HUDEP-2 (cell line): Measurements from ENCODE around the gene AADAC.
"Not testable (repeated sequence)": the region's sequence is repeated elsewhere in the genome, so short reads cannot be mapped to it uniquely, and the experiment has no call there.

Experiments
- DNase-seq, 76 experiments: peaks; one replicate each; lab custom pipeline; 2025; ENCODE audit not compliant: unreplicated experiment in 76 of 76; lab: John Stamatoyannopoulos, UW

AADAC gene, protein sequence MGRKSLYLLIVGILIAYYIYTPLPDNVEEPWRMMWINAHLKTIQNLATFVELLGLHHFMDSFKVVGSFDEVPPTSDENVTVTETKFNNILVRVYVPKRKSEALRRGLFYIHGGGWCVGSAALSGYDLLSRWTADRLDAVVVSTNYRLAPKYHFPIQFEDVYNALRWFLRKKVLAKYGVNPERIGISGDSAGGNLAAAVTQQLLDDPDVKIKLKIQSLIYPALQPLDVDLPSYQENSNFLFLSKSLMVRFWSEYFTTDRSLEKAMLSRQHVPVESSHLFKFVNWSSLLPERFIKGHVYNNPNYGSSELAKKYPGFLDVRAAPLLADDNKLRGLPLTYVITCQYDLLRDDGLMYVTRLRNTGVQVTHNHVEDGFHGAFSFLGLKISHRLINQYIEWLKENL

DNA sequence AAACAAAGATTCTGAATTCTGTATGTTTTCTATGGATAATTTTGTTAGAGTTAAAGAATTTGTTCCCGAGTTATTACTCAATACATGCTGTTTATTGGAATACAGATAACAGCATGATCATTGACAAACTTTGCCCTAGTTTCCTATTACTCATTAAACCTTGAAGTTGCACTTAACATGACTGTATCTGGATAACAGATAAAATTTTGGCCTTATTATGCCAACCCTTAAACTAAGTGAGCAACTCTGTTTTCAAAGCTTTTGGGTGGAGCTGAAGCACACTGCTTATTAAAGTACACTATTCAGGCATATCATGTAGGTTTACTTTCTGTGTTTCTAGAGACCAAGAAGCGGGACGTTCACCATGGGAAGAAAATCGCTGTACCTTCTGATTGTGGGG, at the start of gene AADAC:
Gene AADAC, plus strand, starts transcription at position 318 of the 400 bp plus-strand sequence. Its CDS starts 47 bp downstream, at position 365.
- DNase-seq = no peak

DNA sequence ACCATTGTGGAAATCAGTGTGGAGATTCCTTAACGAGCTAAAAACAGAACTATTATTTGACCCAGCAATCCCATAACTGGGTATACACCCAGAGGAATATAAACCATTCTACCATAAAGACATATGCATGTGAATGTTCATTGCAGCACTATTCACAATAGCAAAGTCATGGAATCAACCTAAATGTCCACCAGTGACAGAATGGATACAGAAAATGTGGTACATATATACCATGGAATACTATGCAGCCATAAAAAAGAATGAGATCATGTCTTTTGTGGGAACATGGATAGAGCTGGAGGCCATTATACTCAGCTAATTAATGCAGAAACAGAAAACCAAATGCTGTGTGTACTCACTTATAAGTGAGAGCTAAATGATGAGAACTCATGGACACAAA, 49.2 kb upstream of the AADAC start:
- DNase-seq = not testable (repeated sequence)

DNA sequence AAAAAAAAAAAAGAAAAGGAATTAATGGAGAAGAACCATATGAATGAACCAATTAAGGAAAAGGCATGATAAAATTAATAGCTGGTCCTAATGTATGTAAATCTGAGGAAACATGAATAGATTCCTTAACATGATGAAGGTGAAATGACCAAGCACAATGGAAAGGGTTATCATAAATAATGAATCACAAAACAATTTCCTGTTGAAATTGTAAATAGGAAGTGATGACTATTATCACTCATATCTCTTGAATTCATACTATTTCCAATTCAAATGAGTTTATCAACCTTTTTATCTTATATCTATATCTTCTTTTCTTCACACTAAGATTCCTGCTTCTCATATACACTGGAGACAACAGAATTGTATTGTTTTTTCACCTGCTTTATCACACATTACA, 48.2 kb upstream of the AADAC start:
- no peak for DNase-seq

DNA sequence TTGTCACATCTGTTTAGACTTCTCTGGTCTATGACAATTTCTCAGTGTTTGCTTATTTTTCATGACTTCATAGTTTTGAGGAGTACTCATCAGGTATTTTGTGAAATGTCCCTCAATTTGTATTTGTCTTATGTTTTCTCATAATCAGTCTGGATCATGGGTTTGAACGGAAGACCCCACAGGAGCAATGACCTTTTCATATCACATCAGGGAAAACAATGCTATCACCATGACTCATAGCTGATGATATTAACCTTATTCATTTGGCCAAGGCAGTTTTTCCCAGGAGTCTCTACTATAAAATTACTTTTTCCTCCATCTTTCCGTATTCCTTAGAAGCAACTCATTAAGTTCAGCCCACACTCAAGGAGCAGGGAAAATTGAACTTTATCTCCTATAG, 47.5 kb upstream of the AADAC start:
- no peak for DNase-seq

DNA sequence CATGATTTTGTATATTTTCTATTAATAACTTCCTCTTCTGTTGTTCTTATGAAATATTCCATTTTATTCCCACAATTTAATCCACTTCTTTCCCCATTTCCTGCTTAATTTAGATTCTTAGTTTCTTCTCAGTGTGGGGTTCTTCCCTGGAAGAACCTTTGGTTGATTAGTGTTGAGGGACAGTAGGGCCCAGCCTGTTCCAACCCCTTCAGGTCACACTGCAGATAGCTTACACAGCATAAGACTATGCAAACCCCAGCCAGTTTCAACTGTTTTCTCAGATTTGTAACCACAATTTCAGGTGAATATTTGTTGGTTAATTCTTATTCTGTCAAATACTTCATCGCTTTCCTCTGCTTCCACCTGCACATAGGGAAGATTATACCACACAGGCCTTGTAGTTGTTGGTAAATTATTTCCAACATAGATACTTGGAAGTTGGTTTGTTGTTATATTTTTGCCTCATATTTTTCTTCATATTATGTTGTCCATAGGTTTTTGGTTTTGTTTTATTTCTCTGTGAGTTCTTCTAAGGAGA, 45.5 kb upstream of the AADAC start:
- DNase-seq = no peak

DNA sequence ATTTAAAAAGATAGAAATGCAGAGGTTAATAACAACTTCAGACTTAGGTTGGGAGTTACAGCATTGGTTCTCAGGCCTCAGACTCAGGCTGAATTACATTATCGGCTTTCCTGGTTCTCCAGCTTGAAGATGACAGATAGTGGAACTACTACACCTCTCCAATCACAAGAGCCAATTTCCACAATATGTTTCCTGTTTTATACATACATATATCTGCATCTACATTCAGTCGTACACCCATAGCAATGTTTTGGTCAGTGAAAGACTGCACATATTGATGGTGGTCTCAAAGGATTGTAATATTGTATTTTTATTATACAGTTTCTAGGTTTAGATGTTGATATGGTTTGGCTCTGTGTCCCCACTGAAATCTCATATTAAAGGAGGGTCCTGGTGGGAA, 44.7 kb upstream of the AADAC start:
- DNase-seq = no peak

DNA sequence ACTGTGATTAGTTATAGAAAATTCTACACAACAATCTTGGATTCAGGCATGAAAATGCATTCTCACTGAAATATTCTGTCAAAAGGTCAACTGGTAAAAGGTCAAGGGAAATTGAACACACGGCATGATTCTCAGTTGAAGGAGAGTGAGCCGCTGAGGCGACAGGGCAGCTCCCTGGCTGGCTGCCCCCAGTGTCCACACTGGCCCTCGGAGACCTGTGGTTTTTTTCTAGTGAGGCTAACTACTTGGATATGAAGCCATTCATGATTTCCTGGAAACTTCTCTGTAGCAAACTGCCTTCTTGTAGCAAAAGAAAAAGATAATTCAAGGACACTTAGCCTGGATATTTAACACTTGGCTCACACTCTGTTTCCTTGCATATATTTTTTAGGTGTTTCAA, 43.0 kb upstream of the AADAC start:
- DNase-seq = no peak

DNA sequence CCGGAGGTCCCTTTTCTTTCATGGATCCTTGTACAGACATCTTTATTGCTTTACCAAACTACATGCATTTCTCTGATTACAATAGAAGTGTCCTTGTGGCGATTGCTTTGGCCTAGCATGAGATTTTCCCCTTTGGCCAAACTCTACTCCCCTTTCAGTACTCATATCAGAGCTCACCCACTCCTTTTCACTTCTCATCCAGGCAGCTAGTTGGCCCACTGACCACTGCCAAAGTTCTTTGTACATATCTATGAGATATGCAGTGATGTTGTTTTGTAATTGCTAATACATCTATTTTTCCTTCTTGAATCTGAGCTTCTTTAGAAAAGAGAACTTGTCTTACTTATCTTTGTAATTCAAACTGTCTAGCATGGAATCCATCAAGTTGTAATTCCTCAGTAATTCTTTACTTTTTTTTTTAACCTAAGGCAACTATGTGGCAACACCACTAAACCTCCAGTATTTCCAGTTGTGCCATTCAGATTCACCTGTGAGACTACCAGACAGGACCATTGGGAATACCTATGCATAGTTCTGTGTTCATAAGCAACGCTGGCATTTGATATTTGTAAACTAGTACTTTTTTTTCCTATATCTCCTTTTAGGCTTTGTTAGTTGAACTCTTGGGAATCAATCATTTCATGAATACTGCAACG, 41.0 kb upstream of the AADAC start:
- DNase-seq = no peak

DNA sequence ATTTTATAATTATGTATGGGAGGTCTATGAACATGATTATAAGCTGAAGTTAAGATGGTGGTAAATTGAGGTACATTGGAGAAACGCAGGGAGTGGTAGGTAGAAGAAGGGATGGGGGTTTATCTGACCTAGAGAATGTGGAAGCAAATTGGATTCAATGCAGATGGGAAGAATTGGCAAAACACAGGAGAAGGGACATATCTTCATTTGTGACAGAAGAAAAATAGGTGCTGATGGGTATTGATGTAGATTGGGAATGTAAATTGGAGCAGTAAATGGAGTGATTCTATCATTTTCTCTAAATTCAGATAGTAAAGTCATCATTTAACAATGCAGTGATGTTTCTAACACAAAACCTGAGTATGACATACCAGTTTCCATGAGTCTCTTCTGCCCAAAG, 39.7 kb upstream of the AADAC start:
- DNase-seq = no peak

DNA sequence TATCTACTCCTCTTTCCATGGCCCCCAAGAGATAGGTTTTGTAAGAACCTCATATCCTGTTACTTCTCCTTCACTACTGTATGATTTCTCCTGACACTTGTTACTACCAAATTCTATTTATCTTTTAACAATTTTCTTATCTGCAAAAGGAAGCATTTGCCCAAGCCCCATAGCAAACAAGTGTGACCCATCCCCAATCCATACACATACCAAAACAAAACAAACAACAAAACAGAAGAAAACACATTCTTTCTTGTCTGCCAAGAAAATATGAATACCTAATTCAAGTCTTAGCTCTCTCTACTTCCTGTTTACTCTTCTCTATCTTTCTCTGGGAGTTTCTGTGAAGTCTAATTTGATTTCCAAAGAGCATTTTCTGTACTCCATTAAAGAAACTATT, 39.0 kb upstream of the AADAC start:
- no peak for DNase-seq

DNA sequence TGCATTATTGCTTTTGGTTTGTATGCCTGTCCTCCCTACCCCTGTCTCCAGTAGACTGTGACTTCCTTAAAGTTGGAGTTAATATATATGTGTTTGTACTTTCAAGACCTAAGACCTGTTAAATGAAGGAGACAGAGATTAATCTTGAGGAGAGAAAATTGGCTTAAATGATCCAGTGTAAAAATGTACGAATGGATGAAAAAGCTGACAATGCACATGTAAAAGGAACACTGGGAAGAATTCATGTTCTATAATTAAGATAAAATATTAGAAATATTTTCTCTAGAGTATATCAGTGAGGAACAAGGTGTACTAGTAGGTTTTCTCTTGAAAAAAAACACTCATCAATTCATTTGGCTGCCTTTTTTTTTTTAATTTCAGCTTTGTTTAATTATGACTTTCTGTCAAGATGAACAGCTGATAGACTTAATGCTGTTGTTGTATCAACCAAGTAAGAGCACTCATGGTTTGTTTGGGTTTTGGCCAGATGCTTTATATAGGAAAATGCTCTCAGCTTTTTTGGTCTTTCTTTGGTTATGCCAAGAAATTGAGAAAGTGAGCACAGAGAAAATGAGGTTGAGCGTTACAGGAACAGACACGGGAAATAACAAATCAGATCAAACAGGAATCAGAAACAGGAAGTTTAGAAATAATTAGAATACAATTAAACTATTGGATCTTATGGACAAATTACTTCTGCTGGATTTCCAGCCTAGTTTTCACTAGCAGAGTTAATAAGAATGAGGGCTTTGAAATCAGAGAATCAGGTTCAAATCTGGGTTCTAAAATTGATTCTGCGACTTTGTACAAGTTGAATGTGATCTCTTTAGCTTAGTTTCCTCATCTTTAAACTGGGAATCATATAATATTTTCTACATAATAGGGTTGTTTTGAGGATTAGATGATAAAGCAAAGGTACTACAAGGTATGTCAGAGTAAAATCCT, 38.3 kb upstream of the AADAC start:
- no peak for DNase-seq

DNA sequence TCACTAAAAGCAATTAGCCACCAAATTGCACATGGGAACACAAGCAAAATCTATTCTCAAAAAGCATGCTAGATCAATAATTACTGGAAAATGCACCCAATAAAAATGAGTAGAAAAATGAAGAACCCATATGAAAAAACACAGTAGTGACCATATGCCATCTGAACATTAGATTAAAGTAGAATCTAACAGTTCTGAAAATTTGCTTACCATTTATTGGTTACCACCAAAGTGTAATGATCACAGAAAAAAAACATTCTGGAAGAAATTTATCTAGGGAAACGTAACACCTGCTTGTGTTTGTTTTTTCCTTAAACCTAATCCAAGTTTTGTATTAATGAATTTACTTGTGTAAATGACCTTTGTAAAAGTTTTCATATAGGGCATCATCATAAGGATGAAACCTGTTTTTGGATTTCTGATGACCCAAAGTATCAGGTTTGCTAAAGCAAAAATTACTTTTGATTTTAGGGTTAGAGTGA, 37.6 kb upstream of the AADAC start:
- no peak for DNase-seq

DNA sequence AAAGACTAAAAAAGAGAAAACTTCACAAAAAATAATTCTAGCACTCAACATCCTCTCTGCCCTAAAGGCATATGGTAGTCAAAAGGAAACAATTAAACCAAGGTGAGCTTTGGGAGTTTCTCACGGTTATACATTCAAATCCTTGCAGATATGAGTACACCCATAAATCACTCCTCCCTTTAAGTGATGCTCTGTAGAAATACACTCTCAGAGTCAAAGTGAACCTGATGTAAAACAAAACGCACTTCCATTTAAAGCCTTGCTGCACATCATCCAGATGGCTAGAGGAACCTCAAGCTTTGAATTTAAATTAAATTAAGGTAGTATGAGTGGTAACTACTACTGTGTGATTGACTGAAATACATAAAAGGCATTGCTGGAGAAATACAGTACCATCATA, 36.0 kb upstream of the AADAC start:
- no peak for DNase-seq

DNA sequence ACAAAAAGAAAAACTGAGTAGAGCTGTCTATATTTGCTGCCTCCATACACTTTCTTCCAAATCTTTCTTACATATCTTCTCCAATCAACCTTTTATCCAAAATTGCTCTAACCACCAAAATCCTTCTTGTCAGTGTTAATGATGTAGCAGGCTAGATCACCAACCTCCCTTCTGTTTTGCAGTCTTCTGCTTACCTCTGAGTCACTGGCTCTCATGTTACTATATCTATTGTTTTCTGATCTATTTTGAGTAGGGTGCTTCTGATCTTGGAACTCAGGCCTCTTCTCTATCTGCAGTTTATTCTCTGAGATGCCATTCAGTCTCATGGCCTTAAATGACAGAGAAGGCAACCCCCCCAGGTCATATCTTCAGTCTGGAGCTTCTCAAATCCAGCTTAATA, 26.3 kb upstream of the AADAC start:
- DNase-seq = no peak

DNA sequence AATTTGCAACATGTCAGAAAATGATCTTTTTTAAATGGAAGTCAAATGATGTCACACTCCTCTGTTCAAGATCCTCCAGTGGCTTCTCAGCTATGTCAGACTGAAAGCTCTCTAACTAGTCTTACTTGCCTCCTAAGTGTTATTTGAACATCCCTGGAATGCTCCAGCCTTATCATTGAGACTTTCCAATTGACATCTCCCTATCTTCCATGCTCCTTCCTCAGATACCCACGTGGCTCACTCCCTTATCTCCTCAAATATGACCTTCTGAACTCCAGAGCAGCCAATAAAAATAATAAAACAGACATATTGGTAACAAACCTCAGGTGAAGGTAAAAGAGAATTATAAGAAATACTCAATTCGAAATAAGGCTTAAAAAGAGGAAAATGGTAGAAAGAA, 25.5 kb upstream of the AADAC start:
- no peak for DNase-seq

DNA sequence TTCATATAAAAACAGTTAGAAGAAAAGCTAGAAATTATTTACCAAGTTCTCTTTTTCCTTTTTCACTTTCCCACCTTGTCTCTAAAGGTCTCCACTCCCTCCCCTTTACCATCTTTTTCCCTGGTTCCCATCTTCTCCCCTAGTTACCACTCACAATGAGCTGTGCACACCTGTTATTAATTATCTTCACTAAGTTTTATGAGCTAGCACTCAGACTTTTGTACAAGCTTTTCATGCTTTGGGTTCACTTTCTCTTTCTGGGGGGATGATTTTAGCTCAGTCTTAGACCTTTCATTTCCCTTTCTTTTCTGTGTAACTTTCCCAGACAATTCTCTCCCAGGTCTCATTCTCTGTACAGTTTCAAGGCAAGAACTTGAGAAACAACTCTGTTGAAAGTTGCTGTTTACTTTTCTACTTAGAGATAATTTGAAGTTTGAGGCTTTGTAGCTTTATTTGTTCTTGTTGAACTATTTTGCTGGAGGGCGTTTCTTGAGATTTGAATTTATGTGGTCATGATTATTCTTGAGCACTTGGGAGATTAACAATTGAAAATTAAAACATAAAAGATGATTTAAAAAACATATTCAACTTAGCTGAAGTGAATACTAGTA, 24.0 kb upstream of the AADAC start:
- DNase-seq = no peak

DNA sequence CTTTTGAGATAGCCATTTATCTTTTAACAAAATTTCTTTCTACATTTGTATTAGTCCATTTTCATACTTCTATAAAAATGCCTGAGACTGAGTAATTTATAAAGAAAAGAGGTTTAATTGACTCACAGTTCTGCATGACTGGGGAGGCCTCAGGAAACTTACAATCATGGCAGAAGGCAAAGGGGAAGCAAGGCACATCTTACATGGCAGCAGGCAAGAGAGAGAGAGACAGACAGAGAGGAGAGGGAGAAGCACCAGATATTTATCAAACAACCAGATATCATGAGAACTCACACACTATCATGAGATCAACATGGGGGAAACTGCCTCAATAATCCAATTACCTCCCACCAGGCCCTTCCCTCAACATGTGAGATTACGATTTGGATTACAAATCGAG, 23.2 kb upstream of the AADAC start:
- DNase-seq = not testable (repeated sequence)

DNA sequence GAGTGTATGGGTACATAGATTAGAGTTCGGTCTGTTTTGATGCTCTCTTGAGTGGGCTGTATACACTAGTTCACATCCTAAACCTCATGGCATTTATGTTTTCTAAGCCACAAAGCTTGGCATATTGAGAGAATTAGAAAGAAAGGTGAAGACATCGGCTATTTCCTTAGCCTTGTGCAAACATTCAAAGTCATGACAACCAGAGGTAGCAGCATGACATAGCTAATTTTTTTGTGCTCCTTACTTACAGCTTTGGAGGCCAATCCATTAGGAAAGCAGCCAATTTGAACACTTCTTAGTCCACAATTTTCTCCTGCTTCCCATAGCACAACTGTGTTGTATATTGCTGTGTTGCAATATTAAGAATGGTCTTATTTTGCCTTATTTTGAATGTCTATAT, 21.5 kb upstream of the AADAC start:
- DNase-seq = no peak

DNA sequence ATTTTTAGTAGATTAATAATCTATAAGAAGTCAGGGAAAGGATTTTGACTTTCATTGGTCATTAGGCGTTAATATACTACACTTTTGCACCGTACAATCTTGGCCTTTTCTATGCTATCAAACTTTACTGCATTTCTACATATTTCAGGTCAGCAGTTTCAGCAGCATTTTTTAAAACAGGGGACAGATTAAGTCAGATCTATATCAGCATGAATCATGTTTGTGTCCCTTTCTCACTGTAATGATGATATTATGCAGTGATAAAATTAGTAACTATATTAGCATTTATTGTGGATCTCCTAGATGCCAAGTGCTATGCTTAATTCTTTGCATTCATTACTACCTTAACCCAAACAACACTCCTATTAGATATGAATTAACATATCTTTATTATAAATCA, 20.3 kb upstream of the AADAC start:
- no peak for DNase-seq

DNA sequence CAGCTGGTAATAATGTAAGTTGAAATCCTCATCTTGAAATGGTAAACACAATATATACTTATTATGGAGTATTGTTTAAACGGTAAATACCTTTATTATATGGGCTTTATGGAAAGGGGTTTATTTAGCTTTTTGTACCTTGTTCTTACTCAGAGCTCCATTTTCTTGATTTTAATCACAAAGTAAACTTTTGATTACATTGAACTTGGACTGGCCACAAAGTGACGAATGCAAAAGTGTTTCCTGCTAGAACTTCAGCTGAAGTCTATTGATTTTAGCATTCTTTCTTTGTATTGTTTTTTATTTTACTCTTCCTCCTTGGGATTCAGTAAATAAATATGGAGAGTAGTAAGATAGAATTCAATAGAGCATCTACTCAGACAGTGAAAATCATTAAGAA, 19.8 kb upstream of the AADAC start:
- no peak for DNase-seq

DNA sequence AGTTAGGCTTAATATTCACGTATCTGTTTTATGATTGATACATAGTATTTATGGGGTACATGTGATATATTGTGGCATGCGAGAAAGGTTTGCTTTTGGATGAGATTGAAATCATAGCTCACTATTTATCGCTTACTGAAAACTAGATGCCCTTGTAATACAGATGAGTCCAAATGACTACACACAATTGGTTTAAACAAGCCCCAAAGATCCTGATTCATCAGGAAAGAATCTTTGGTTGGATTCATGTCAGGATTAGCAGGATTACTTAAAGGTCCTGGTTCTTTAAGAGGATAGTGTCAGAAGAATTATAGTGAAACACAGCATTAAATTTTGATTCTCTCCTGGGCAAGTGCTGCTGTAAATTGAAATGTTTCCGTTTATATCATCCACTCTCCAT, 18.6 kb upstream of the AADAC start:
- no peak for DNase-seq
